K562 (cell line): ENCODE results near the gene TMEM45A. TPM values are rescaled to one million over a fixed set of nuclear protein-coding genes. Genes with fewer than 3 reads are reported as not detected.

Experiments used
- ATAC-seq: fragments of 200-7000 bp; cut with Tn5 transposase; 3 replicates; pipeline ENCODE4 v1.9.1; 2020; ENCODE audit warnings: moderate library complexity
- BruUV-seq: library from RNA; stranded (reverse); fragments of 400-500 nt; replicated peaks from 2 replicates; lab custom pipeline; 2021; lab: Mats Ljungman, UMichigan
- CTCF ChIA-PET: fragments of 300-600 bp; formaldehyde crosslinking; extraction: SDS; loops from one replicate; lab custom pipeline; 2021; ENCODE audit warnings: low intra/inter-chr PET ratio; lab: Yijun Ruan, JAX
- POLR2A ChIA-PET: fragments of 300-600, 350-650 bp; sonication (Branson Sonifier 250); formaldehyde crosslinking; extraction: SDS; loops from one replicate; lab custom pipeline; 2021; ENCODE audit warnings: antibody characterized with exemption, inconsistent platforms; lab: Yijun Ruan, JAX
- DNase-seq, 4 experiments: peaks; one replicate each; pipeline versions ENCODE4 v3.0.0 to v3.0.0-alpha.2; 2011 to 2018; ENCODE audit warnings: low spot score in 3 of 4, mixed read lengths in 3 of 4; ENCODE audit errors: extremely low read depth in 1 of 4
- FAIRE-seq: peaks from 2 replicates; lab custom pipeline; 2011; peaks lifted over from hg19 to GRCh38; lab: Jason Lieb, UNC
- H2AFZ ChIP-seq: 2 replicates; pipeline ENCODE4 v1.6.0; 2011; ENCODE audit warnings: low read depth, low read length, control low read depth, inconsistent platforms
- H3K27ac ChIP-seq: fragments of 200-600 bp; 3 replicates; pipeline ENCODE4 v1.8.0; 2011; ENCODE audit warnings: low read depth, mild to moderate bottlenecking, control low read depth, inconsistent platforms, low read length, moderate library complexity, mixed read lengths; ENCODE audit errors: extremely low read depth
- H3K27me3 ChIP-seq, 2 experiments: fragments of 300-600 bp in 1 of 2; 2 replicates in 1 of 2; 3 replicates in 1 of 2; pipeline versions ENCODE4 v1.6.0 to v1.8.0; 2011; ENCODE audit warnings: inconsistent platforms in 2 of 2, low read length in 2 of 2, mild to moderate bottlenecking in 1 of 2, mixed read lengths in 1 of 2, moderate library complexity in 1 of 2; ENCODE audit not compliant: control insufficient read depth in 2 of 2, insufficient read depth in 2 of 2
- H3K36me3 ChIP-seq: fragments of 300-600 bp; 3 replicates; pipeline ENCODE4 v1.8.0; 2011; ENCODE audit warnings: mild to moderate bottlenecking, low read length, inconsistent platforms; ENCODE audit not compliant: control insufficient read depth, insufficient read depth
- H3K4me1 ChIP-seq, 2 experiments: fragments of 200-600 bp in 1 of 2; replicated peaks in 1 of 2; 2 replicates in 1 of 2; 3 replicates in 1 of 2; pipeline versions ENCODE4 v1.5.1 to v1.8.0; 2011; ENCODE audit warnings: inconsistent platforms in 2 of 2, low read length in 2 of 2, mild to moderate bottlenecking in 1 of 2, mixed read lengths in 1 of 2, moderate library complexity in 1 of 2; ENCODE audit not compliant: control insufficient read depth in 2 of 2, insufficient read depth in 2 of 2
- H3K4me2 ChIP-seq: 2 replicates; pipeline ENCODE4 v1.6.1; 2011; ENCODE audit warnings: low read length, control low read depth, inconsistent platforms, mixed read lengths; ENCODE audit not compliant: insufficient read depth
- H3K4me3 ChIP-seq: fragments of 200-600 bp; sonication (generic), shearing (Covaris generic); 2 replicates; pipeline ENCODE4 v1.5.1; 2016; ENCODE audit warnings: control low read depth, inconsistent platforms
- H3K79me2 ChIP-seq: fragments of 200-600 bp; 3 replicates; pipeline ENCODE4 v1.8.0; 2011; ENCODE audit warnings: low read length, inconsistent platforms; ENCODE audit not compliant: control insufficient read depth, insufficient read depth
- H3K9ac ChIP-seq, 2 experiments: 2 replicates each; pipeline versions ENCODE4 v1.6.0 to v1.6.1; 2011; ENCODE audit warnings: low read depth in 2 of 2, low read length in 2 of 2, control low read depth in 1 of 2, inconsistent platforms in 1 of 2, mild to moderate bottlenecking in 1 of 2, mixed read lengths in 1 of 2; ENCODE audit not compliant: insufficient read depth in 1 of 2
- H3K9me1 ChIP-seq: one replicate; pipeline ENCODE4 v1.6.0; 2011; ENCODE audit warnings: inconsistent platforms, mild to moderate bottlenecking, low read length, moderate library complexity; ENCODE audit not compliant: control insufficient read depth, insufficient read depth
- H3K9me3 ChIP-seq: replicated peaks from 2 replicates; pipeline ENCODE4 v1.5.1; 2011; ENCODE audit warnings: low read depth, low read length, inconsistent platforms; ENCODE audit not compliant: control insufficient read depth, insufficient read depth
- H4K20me1 ChIP-seq: replicated peaks from 2 replicates; pipeline ENCODE4 v1.6.1; 2011; ENCODE audit warnings: low read length, inconsistent platforms, mixed read lengths; ENCODE audit not compliant: control insufficient read depth, insufficient read depth
- ARID3A ChIP-seq: IDR thresholded peaks from 2 replicates; pipeline ENCODE4 v1.6.1; 2012; ENCODE audit warnings: low read depth, low read length, improper control_type of control experiment, borderline replicate concordance
- CBX2 ChIP-seq: fragments of 200-600 bp; sonication (generic); IDR thresholded peaks from one replicate; pipeline ENCODE4 v1.6.1; 2012; ENCODE audit warnings: mild to moderate bottlenecking, low read length, inconsistent platforms; ENCODE audit not compliant: insufficient read depth, poor library complexity, severe bottlenecking
- EHMT2 ChIP-seq: fragments of 450-650 bp; IDR thresholded peaks from 2 replicates; pipeline ENCODE4 v1.6.1; 2018; ENCODE audit warnings: antibody characterized with exemption
- FOXA3 ChIP-seq, 2 experiments: fragments of 450-650 bp in 1 of 2; sonication (generic) in 1 of 2; formaldehyde crosslinking; IDR thresholded peaks in 1 of 2; conservative IDR thresholded peaks in 1 of 2; 2 replicates each; pipeline versions ENCODE4 v1.4.0 to v1.8.0; 2020 to 2022; ENCODE audit warnings: mild to moderate bottlenecking in 2 of 2, missing genetic modification reagents in 1 of 2
- ILF3 ChIP-seq: fragments of 450-650 bp; IDR thresholded peaks from 2 replicates; pipeline ENCODE4 v1.6.1; 2018; ENCODE audit warnings: antibody characterized with exemption, mild to moderate bottlenecking, moderate library complexity, borderline replicate concordance
- MED1 ChIP-seq: sonication (generic); formaldehyde crosslinking; IDR thresholded peaks from 2 replicates; pipeline ENCODE4 v1.8.1; 2023; ENCODE audit warnings: missing genetic modification reagents, borderline replicate concordance
- POLR2G ChIP-seq: fragments of 200-400 bp; formaldehyde crosslinking; IDR thresholded peaks from 2 replicates; pipeline ENCODE4 v1.6.1; 2017; ENCODE audit warnings: low read depth, mild to moderate bottlenecking, antibody characterized with exemption, low read length, moderate library complexity
- SMC3 ChIP-seq: conservative IDR thresholded peaks from 2 replicates; pipeline ENCODE4 v1.6.1; 2011; ENCODE audit warnings: low read depth, low read length, improper control_type of control experiment; ENCODE audit not compliant: insufficient read depth
- STAT5B ChIP-seq: fragments of 250-450 bp; sonication (Bioruptor Pico); IDR thresholded peaks from 2 replicates; pipeline ENCODE4 v1.8.0; 2021; ENCODE audit warnings: mild to moderate bottlenecking, inconsistent platforms
- WHSC1 ChIP-seq: IDR thresholded peaks from one replicate; pipeline ENCODE4 v1.6.1; 2012; ENCODE audit warnings: low read length, control low read depth, inconsistent platforms
- ZC3H4 ChIP-seq: sonication (generic); formaldehyde crosslinking; IDR thresholded peaks from 2 replicates; pipeline ENCODE4 v1.9.0; 2021; ENCODE audit warnings: missing genetic modification reagents, borderline replicate concordance
- ZFPM2 ChIP-seq: fragments of 250-450 bp; sonication (Bioruptor Pico); IDR thresholded peaks from 2 replicates; pipeline ENCODE4 v1.5.1; 2022; ENCODE audit warnings: mild to moderate bottlenecking
- ZNF23 ChIP-seq: fragments of 250-450 bp; sonication (Bioruptor Pico); IDR thresholded peaks from 2 replicates; pipeline ENCODE4 v1.4.0; 2020; ENCODE audit warnings: mild to moderate bottlenecking
- ZNF41 ChIP-seq: fragments of 250-450 bp; sonication (Bioruptor Pico); conservative IDR thresholded peaks from 2 replicates; pipeline ENCODE4 v1.4.0; 2020; ENCODE audit warnings: mild to moderate bottlenecking
- ZNF589 ChIP-seq: fragments of 200-800 bp; sonication (Bioruptor generic); IDR thresholded peaks from 2 replicates; pipeline ENCODE4 v1.6.1; 2016; ENCODE audit warnings: low read depth, missing genetic modification characterization, missing compliant biosample characterization
- ZNF785 ChIP-seq: fragments of 250-450 bp; sonication (Bioruptor Pico); IDR thresholded peaks from 2 replicates; pipeline ENCODE4 v1.4.0; 2020; ENCODE audit warnings: mild to moderate bottlenecking
- WGBS: fragments of 100-300 bp; shearing (Covaris generic); methylation state at CpG from one replicate; pipeline ENCODE4 v1.1.6; 2016; ENCODE audit warnings: low coverage, mixed read lengths; ENCODE audit not compliant: insufficient coverage; ENCODE audit errors: missing lambda C conversion rate; 5-methylcytosine and 5-hydroxymethylcytosine counted together
- in situ Hi-C: fragments of 300-500 bp; cut with MboI; formaldehyde crosslinking; loops from 4 replicates; pipeline ENCODE4 v1.15.0; 2018; ENCODE audit warnings: inconsistent platforms, mixed read lengths
- intact Hi-C: fragments of 100-400 bp; cut with micrococcal nuclease; formaldehyde crosslinking; loops from 2 replicates; pipeline ENCODE4 v1.14.2; 2022
- polyA plus RNA-seq, 8 experiments: library from polyadenylated mRNA; depleted of rRNA in 4 of 8; stranded (reverse) in 5 of 8; unstranded in 3 of 8; fragments of >200 nt; fragmentation: Nextera tagmentation in 2 of 8; fragmentation: Illumina TruSeq in 1 of 8; extraction: Ambion mirVana in 2 of 8; extraction: Trizol in 1 of 8; gene quantifications; 2 replicates each; pipeline versions ENCODE4 v1.2.1 to v1.2.3, GENCODE V29; 2011 to 2014; ENCODE audit warnings: inconsistent platforms in 1 of 8, missing spikeins in 1 of 8
- total RNA-seq, 7 experiments: library from RNA; depleted of rRNA in 6 of 7; stranded (reverse); fragments of >200 nt in 6 of 7; fragmentation: Illumina TruSeq in 2 of 7; extraction: Trizol in 2 of 7; gene quantifications; 2 replicates each; pipeline versions ENCODE4 v1.2.1 to v1.2.3, GENCODE V29; 2011 to 2021; ENCODE audit warnings: low replicate concordance in 1 of 7

The TMEM45A gene
- total and polyA plus RNA-seq, 9 of the 15 experiments (the other 6 are each of a cell fraction or from before 2014, with no cell fraction given): 0.41 to 4.1 (median 0.95) TPM

GRCh38 chr3:100548053-100548452 is 55.6 kb downstream of the TMEM45A start (continued):
- TF ChIP-seq ZFPM2 (CRISPR knock-in tag): no peak
- no peak for TF ChIP-seq ZNF785
- TF ChIP-seq SMC3: no peak
- TF ChIP-seq WHSC1: no peak
- TF ChIP-seq CBX2: no peak
- TF ChIP-seq FOXA3 (CRISPR knock-in tag; conservative IDR thresholded peaks at IDR 0.05 in 1 of 2, IDR thresholded peaks at IDR 0.05 in 1 of 2): no peak
- no peak for TF ChIP-seq STAT5B

GRCh38 chr3:100553618-100554372 is 61.4 kb downstream of the TMEM45A start:
- BruUV-seq: no TSS peak
- H3K36me3 ChIP-seq: no peaks in the 10 kb centered on the region
- H3K27me3 ChIP-seq: no peaks in the 10 kb centered on the region
- ChIA-PET CTCF (no interaction called here), POLR2A (no interaction called here)
- H3K79me2 ChIP-seq: no peaks in the 10 kb centered on the region
- in situ Hi-C loops: no loop called here
- H3K4me2 ChIP-seq: no peak overlapping the region
- DNase-seq: no peak
- H4K20me1 ChIP-seq: no peaks in the 10 kb centered on the region
- no peak for ATAC-seq
- intact Hi-C loops: no loop called here
- H3K9me3 ChIP-seq: no peaks in the 10 kb centered on the region
- H3K9ac ChIP-seq: no peak overlapping the region
- FAIRE-seq: no peak
- 5% methylated on average over 3 of the region's 3 CpGs for WGBS
- no peak overlapping the region for H2AFZ ChIP-seq
- no peak overlapping the region for H3K27ac ChIP-seq
- H3K4me3 ChIP-seq: no peak overlapping the region
- no peaks in the 10 kb centered on the region; a peak in 1 of 5 replicates for H3K4me1 ChIP-seq
- no peaks in the 10 kb centered on the region for H3K9me1 ChIP-seq
- TF ChIP-seq ARID3A (no peak), ZNF23 (CRISPR knock-in tag) (no peak), EHMT2 (no peak), POLR2G (no peak), ILF3 (no peak), MED1 (no peak), ZNF589 (no peak), ZNF41 (CRISPR knock-in tag) (no peak), ZC3H4 (CRISPR knock-in tag) (no peak)
